Measurements from ENCODE around the gene TMEM51.

TMEM51 gene

DNA sequence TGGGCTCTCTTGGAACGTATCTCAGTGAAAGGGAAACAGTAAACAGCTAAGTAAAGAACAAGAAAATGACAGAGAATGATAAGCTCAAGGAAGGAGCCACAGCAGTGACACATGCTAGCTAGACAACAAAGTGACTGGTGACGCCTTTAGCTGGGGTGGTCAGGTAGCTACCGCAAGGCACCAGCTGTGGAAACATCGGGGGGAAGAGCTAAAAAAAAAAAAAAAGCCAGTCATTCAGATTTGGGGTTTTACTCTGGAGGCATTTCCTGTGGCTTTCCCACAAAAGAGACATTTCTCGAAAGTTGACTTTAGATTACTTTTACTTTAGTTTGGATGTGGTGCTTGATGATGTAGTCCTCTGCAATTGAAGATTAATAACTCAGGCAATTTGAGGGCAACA is 95.5 kb downstream of the TMEM51 start:
- H3K9ac ChIP-seq (ENCODE audit: insufficient read length), result no peak overlapping the region
- H3K9me3 ChIP-seq (ENCODE audit: low read depth, low read length), result no peaks in the 10 kb centered on the region
- TF ChIP-seq EZH2 (IDR thresholded peaks at IDR 0.05) (no peak), POLR2AphosphoS5 (IDR thresholded peaks at IDR 0.05; ENCODE audit: borderline replicate concordance, low read depth, low read length) (no peak), FOXP2 (optimal IDR thresholded peaks at IDR 0.05; ENCODE audit: control extremely low read depth, extremely low read length, insufficient read depth) (no peak)
- H3K27ac ChIP-seq, result no peak overlapping the region
- DNase-seq (ENCODE audit: low read depth, low spot score), result no peak
- H3K36me3 ChIP-seq (ENCODE audit: insufficient read depth, low read length), result no peaks in the 10 kb centered on the region
- no peak overlapping the region for H3K4me3 ChIP-seq

- Histone ChIP-seq H3K9ac (ENCODE audit: insufficient read length) (no peak overlapping the region), H3K36me3 (ENCODE audit: insufficient read depth, low read length) (no peaks in the 10 kb centered on the region), H3K4me3 (no peak overlapping the region), H3K27ac (no peak overlapping the region), H3K9me3 (ENCODE audit: low read depth, low read length) (no peaks in the 10 kb centered on the region)
- DNase-seq (ENCODE audit: low read depth, low spot score), result no peak
- TF ChIP-seq POLR2AphosphoS5 (IDR thresholded peaks at IDR 0.05; ENCODE audit: borderline replicate concordance, low read depth, low read length) (no peak), EZH2 (IDR thresholded peaks at IDR 0.05) (no peak), FOXP2 (optimal IDR thresholded peaks at IDR 0.05; ENCODE audit: control extremely low read depth, extremely low read length, insufficient read depth) (no peak)
Observed at GRCh38 chr1:15251857-15252835, 98.6 kb downstream of the TMEM51 start.

DNA sequence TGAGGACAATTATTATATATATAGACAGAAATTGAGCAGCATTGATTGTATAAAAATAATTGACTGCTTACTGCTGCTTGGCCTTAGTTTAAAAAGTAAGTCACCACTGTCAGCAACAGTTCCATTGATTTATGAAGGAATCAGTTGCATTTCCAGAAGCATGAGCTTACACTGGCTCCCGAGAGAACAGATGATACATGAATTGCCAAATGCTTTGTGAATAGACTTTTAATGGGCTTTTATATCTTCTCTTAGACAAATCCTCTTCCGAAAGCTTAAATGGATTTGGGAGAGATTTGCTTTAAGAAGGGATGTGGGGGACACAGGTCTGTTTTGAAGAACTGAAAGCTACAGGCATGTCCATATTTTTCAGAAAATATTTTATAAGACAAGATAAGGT is 101.0 kb downstream of the TMEM51 start:
- Histone ChIP-seq H3K27ac (no peak overlapping the region), H3K9ac (ENCODE audit: insufficient read length) (no peak overlapping the region), H3K9me3 (ENCODE audit: low read depth, low read length) (no peaks in the 10 kb centered on the region), H3K36me3 (ENCODE audit: insufficient read depth, low read length) (no peaks in the 10 kb centered on the region), H3K4me3 (no peak overlapping the region)
- no peak for DNase-seq (ENCODE audit: low read depth, low spot score)
- TF ChIP-seq EZH2 (IDR thresholded peaks at IDR 0.05), result no peak
- TF ChIP-seq FOXP2 (optimal IDR thresholded peaks at IDR 0.05; ENCODE audit: control extremely low read depth, extremely low read length, insufficient read depth), result no peak
- TF ChIP-seq POLR2AphosphoS5 (IDR thresholded peaks at IDR 0.05; ENCODE audit: borderline replicate concordance, low read depth, low read length), result no peak

GRCh38 chr1:15255582-15256149 is 102.1 kb downstream of the TMEM51 start:
- no peak overlapping the region for H3K9ac ChIP-seq (ENCODE audit: insufficient read length)
- TF ChIP-seq FOXP2 (optimal IDR thresholded peaks at IDR 0.05; ENCODE audit: control extremely low read depth, extremely low read length, insufficient read depth) (no peak), EZH2 (IDR thresholded peaks at IDR 0.05) (no peak), POLR2AphosphoS5 (IDR thresholded peaks at IDR 0.05; ENCODE audit: borderline replicate concordance, low read depth, low read length) (no peak)
- no peaks in the 10 kb centered on the region for H3K9me3 ChIP-seq (ENCODE audit: low read depth, low read length)
- no peak for DNase-seq (ENCODE audit: low read depth, low spot score)
- H3K4me3 ChIP-seq, result no peak overlapping the region
- no peak overlapping the region for H3K27ac ChIP-seq
- H3K36me3 ChIP-seq (ENCODE audit: insufficient read depth, low read length), result no peaks in the 10 kb centered on the region

- no peak overlapping the region for H3K4me3 ChIP-seq
- no peaks in the 10 kb centered on the region for H3K9me3 ChIP-seq (ENCODE audit: low read depth, low read length)
- no peaks in the 10 kb centered on the region for H3K36me3 ChIP-seq (ENCODE audit: insufficient read depth, low read length)
- no peak for DNase-seq (ENCODE audit: low read depth, low spot score)
- no peak for TF ChIP-seq FOXP2 (optimal IDR thresholded peaks at IDR 0.05; ENCODE audit: control extremely low read depth, extremely low read length, insufficient read depth)
- no peak for TF ChIP-seq POLR2AphosphoS5 (IDR thresholded peaks at IDR 0.05; ENCODE audit: borderline replicate concordance, low read depth, low read length)
- TF ChIP-seq EZH2 (IDR thresholded peaks at IDR 0.05), result no peak
- H3K27ac ChIP-seq, result no peak overlapping the region
- no peak overlapping the region for H3K9ac ChIP-seq (ENCODE audit: insufficient read length)
Observed at GRCh38 chr1:15256584-15256983, 103.0 kb downstream of the TMEM51 start.

- no peak for DNase-seq (ENCODE audit: low read depth, low spot score)
- H3K9ac ChIP-seq (ENCODE audit: insufficient read length), result no peak overlapping the region
Observed at GRCh38 chr1:15257309-15257708, 103.8 kb downstream of the TMEM51 start.

GRCh38 chr1:15258833-15259621 is 105.5 kb downstream of the TMEM51 start:
- Histone ChIP-seq H3K36me3 (ENCODE audit: insufficient read depth, low read length) (no peaks in the 10 kb centered on the region), H3K27ac (no peak overlapping the region), H3K9me3 (ENCODE audit: low read depth, low read length) (no peaks in the 10 kb centered on the region), H3K9ac (ENCODE audit: insufficient read length) (no peak overlapping the region), H3K4me3 (no peak overlapping the region)
- DNase-seq (ENCODE audit: low read depth, low spot score), result no peak
- no peak for TF ChIP-seq POLR2AphosphoS5 (IDR thresholded peaks at IDR 0.05; ENCODE audit: borderline replicate concordance, low read depth, low read length)
- TF ChIP-seq EZH2 (IDR thresholded peaks at IDR 0.05), result no peak
- TF ChIP-seq FOXP2 (optimal IDR thresholded peaks at IDR 0.05; ENCODE audit: control extremely low read depth, extremely low read length, insufficient read depth), result no peak

More at GRCh38 chr1:15257309-15257708, 103.8 kb downstream of the TMEM51 start:
- no peaks in the 10 kb centered on the region for H3K36me3 ChIP-seq (ENCODE audit: insufficient read depth, low read length)
- TF ChIP-seq EZH2 (IDR thresholded peaks at IDR 0.05), result no peak
- no peak for TF ChIP-seq FOXP2 (optimal IDR thresholded peaks at IDR 0.05; ENCODE audit: control extremely low read depth, extremely low read length, insufficient read depth)
- TF ChIP-seq POLR2AphosphoS5 (IDR thresholded peaks at IDR 0.05; ENCODE audit: borderline replicate concordance, low read depth, low read length), result no peak
- no peaks in the 10 kb centered on the region for H3K9me3 ChIP-seq (ENCODE audit: low read depth, low read length)
- no peak overlapping the region for H3K27ac ChIP-seq
- no peak overlapping the region for H3K4me3 ChIP-seq

GRCh38 chr1:15259622-15260007 is 106.1 kb downstream of the TMEM51 start:
- no peak overlapping the region for H3K9ac ChIP-seq (ENCODE audit: insufficient read length)
- TF ChIP-seq POLR2AphosphoS5 (IDR thresholded peaks at IDR 0.05; ENCODE audit: borderline replicate concordance, low read depth, low read length) (no peak), FOXP2 (optimal IDR thresholded peaks at IDR 0.05; ENCODE audit: control extremely low read depth, extremely low read length, insufficient read depth) (no peak), EZH2 (IDR thresholded peaks at IDR 0.05) (no peak)
- no peak for DNase-seq (ENCODE audit: low read depth, low spot score)
- H3K36me3 ChIP-seq (ENCODE audit: insufficient read depth, low read length), result no peaks in the 10 kb centered on the region
- H3K9me3 ChIP-seq (ENCODE audit: low read depth, low read length), result no peaks in the 10 kb centered on the region
- H3K4me3 ChIP-seq, result no peak overlapping the region
- H3K27ac ChIP-seq, result no peak overlapping the region

All from SK-N-MC (cell line).